Fibroblast of lung (primary cell): Measurements from ENCODE around the gene GPSM1.

Source experiments
- CTCF ChIP-seq, 2 donors: IDR thresholded peaks in 1 of 2; conservative IDR thresholded peaks in 1 of 2; 1 replicate in 1 of 2; 2 replicates in 1 of 2; pipeline ENCODE4 v1.5.1; 2011 to 2012; ENCODE audit warnings: low read length in 2 of 2, control low read depth in 1 of 2, inconsistent platforms in 1 of 2, low read depth in 1 of 2, mild to moderate bottlenecking in 1 of 2
- EZH2 ChIP-seq: IDR thresholded peaks from 2 replicates; pipeline ENCODE4 v1.5.1; 2012; ENCODE audit warnings: low read length, control low read depth, mild to moderate bottlenecking; ENCODE audit errors: missing control alignments

GRCh38 chr9:136332482-136332983 lies 5.2 kb downstream of the GPSM1 start:
- TF ChIP-seq CTCF (conservative IDR thresholded peaks at IDR 0.05 in 1 of 2, IDR thresholded peaks at IDR 0.05 in 1 of 2; ENCODE audit: low read depth in 1 of 2, low read length in 2 of 2) (no peak), EZH2 (no peak)
